Right lobe of liver (tissue), 4 donors: ENCODE data around the gene IGF2BP2.

Source experiments
- CTCF ChIP-seq, 4 donors: fragments of 200-600 bp in 3 of 4; fragments of 450-650 bp in 1 of 4; IDR thresholded peaks; one replicate each; pipeline versions ENCODE4 v1.5.1 to v1.8.0; 2016 to 2022; ENCODE audit warnings: antibody characterized with exemption in 4 of 4, mild to moderate bottlenecking in 2 of 4
- POLR2A ChIP-seq: fragments of 450-650 bp; IDR thresholded peaks from one replicate; pipeline ENCODE4 v1.6.1; 2017; ENCODE audit warnings: antibody characterized with exemption, mild to moderate bottlenecking
- donor health status: DM: no; HTN: no; CAD: no.
- donor health status: DM: no; HTN: no; CAD: no.
- donor health status: DM: no; HTN: yes; CAD: no.

GRCh38 chr3:185658504-185658912, 166.3 kb downstream of the IGF2BP2 start:
- TF ChIP-seq POLR2A (no peak), CTCF (IDR thresholded peaks at IDR 0.05) (no peak)
